Raji (cell line): ENCODE measurements around the gene TNFRSF6B.

Experiments
- POLR2A ChIP-seq: IDR thresholded peaks from 2 replicates; pipeline ENCODE4 v1.6.1; 2011; ENCODE audit warnings: low read depth, low read length, control low read depth; ENCODE audit not compliant: insufficient read depth

TNFRSF6B gene

DNA sequence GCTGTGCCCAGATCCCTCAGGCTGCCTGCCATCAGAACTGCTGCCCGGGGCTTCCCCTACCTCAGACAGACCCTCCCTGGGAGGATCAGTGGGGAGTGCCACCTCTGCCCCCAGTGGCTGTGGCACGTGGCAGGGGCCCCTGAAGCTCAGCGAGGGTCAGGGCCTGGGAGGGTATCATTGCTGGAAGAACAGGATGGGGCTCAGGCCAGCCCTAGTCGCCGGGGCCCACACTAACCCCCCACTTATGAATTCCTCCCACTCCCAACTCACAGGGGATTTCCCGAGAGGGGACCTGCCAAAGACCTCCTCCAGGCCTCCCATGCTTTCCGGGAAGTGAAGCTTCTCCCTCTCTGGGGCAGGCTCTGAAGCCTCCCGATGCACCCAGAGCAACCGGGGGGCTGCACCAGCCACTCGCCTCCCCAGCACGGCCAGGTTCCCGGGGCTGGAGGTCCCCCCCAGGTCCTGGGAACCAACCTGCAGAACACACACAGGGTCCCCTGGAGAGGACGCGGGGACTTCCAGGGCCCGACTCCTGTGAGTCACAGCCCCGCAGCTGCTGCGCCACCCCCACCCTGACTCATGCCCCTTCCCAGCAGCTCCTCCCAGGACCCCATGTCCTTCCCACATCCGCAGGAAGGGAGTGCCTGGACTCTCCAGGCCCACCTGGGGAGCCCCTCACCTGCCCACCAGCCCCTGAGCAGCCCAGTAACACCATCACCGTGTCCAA lies 2.5 kb downstream of the TNFRSF6B start:
- no peak for TF ChIP-seq POLR2A

DNA sequence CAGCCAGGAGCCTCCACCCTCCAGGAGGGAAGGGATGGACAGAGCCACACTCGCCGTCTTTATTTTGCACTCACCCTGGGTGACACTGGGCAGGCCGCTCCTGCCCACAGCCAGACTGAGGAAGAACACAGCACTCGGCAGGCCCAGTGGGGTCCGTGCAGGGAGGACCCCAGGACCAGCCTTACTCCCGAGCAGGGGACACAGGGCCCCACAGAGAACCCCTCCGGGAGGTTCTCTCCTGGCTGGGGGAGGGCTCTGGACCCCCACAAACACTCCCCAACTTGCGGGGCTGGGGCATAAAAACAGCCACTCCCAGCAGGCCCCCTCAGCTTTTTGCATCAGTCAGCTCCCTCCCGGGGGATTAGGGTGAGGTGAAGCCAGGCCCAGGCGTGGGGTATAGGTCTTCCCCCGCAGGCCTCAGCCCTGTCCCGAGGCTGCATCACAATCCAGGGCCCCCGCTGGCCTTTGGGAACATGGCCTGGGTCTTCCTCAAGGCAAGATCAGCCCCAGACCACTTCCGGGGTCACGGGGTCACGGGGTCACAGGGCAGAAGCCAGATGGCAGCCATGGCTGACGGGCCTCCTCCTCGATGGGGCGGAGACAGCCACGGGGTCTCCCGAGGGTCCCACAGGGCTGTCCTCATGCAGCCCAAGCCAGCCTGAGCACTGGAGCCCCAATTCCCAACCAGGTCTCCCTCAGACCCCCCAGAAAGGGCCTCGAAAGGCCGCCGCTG lies 3.2 kb downstream of the TNFRSF6B start:
- TF ChIP-seq POLR2A: 0 out of 2 replicates have a peak, but pooled peaks have one; percentile 26

DNA sequence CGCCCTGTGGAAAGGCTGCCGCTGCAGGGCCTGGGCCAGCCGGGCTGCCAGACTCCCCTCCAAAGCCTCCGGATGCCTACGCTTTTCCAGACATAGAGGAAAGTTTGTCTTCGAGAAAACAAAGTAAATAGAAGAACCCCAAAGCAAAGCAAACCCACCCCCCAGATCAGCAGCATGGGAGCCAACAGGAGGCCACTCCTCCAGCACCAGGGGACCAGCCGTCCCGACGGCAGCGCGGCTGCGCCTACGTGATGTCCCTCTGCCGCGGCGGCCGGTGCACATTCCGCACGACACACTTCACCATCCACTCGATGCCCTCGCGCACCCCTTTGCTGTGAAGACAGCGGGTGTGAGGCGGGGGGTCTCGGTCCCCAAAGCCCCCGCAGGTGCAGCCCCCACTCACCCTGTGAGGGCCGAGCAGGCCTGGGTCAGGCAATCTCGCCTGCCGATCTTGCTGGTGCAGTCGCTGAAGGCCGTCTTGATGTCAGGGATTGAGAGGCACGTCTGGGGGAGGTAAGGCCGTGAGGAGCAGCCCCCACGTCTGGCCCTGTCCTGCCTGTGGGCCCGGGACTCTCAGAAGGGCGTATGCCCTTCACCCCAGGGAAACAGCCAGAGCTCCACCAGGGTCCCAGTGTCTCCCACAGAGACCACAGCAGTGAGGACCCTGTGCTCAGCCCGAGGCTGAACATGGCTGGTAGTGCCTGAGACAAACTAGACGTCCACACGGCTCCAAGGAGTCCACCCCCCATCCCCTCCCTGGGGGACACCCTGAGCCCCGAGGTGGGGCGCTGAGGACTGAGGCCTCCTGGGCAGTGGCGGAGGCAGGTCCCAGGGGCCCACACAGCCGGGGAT lies 4.0 kb downstream of the TNFRSF6B start:
- TF ChIP-seq POLR2A: 0 out of 2 replicates have a peak, but pooled peaks have one; percentile 5

DNA sequence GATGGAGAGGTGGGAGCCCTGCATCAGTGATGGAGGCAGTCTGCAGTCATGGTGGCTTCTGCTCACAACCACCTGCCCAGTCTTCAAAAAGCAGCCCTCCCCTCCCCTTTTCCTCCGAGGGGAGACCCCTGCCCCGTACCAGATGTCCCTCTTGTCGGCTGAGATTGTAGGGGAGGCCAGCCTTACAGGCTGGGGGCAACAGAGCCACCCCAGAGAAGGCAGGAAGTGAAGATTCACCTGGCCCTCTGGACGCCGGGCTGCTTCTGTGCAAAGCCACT lies 4.5 kb downstream of the TNFRSF6B start:
- no peak for TF ChIP-seq POLR2A

DNA sequence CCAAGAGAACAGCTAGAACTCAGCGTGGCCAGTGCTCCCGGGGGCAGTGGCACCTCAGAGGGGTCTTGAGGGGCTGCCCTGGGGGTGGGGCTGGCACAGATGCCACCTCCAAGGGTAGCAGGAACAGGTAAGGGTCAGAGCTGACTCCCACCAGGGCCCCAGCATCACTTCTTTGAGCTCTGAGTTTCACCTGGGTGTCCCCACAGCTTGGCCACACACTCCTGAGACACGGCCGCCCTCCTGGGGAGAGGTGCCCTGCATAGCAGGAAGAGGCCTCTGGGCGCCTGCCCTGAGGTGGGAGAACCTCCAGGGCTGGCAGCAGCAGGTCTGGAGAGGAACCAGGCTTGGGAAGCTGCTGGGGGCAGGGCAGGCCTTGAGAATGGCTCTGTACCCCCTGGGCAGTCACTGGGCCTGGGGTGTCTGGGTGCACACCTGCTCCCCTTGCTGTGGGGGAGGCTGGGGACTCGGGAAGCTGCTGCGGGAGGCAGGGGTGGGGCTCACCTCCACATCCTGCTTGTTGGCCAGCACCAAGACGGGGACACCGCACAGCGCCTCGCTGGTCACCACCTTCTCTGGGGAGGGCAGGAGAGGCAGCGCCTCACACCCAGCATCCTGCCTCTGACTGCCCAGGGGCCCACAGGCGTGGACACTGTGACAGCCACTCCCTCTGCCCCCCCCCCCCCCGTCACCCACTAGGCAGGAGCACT lies 5.0 kb downstream of the TNFRSF6B start:
- peak; percentile 42; the same call in 1 of the 2 replicates for TF ChIP-seq POLR2A

DNA sequence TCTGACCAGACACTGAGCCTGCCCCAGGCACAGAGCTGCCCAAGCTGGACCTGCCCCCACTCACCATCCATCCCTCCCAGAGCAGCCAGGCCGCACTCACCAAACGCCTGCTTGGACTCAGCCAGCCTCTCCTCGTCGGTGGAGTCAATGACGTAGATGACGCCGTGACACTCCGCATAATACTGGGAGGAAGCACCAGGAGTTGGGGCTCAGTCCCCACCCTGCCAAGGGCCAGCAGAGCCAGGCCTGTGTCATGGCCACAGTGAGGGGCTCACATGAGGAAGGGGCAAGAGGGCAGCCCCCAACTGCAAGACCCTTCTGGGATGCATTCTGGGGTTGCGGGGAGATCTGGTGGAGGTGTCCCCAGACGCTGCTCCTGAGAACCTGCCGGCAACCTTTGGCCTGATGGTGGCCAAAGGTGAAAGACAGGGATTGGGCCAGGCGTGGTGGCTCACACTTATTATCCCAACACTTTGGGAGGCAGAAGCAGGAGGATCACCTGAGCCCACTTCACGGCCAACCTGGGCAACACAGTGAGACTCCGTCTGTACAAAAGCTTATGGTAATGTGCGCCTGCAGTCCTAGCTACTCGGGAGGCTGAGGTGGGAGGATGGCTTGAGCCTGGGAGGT lies 5.7 kb downstream of the TNFRSF6B start:
- peak; percentile 44; the same call in 1 of the 2 replicates for TF ChIP-seq POLR2A

DNA sequence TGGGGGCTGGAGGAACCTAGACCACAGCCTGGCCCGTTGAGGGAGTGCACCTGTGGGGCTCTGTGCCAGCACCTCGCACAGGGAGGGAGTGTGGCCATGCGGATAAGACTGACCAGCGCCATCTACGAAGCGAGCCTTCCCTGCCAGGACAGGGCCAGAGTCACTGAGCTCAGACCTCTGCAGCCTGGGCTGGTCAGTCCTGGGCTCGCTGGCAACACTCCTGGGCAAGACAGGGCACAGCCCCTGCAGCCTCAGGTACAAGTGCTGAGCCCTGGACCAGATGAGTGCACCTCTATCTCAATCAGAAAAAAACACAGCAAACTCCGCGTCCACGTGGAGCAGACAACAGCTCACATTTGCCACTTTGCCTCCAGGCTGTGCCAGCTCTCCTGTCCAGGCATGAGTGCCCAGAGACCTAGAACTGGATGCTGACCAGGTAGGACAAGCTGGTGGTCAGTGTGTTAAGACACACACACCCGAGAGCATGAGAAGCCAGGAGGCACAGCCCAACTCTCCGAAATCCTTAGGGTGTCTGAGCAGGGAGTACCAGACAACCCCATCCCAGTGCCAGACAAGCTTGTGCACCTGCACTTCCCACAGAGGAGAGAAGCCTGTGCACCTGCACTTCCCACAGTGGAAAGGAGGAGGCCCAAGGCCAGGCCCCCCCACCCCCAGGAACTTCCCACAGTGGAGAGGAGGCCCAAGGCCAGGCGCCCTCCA lies 6.5 kb downstream of the TNFRSF6B start:
- peak; percentile 24; the same call in 1 of the 2 replicates for TF ChIP-seq POLR2A

DNA sequence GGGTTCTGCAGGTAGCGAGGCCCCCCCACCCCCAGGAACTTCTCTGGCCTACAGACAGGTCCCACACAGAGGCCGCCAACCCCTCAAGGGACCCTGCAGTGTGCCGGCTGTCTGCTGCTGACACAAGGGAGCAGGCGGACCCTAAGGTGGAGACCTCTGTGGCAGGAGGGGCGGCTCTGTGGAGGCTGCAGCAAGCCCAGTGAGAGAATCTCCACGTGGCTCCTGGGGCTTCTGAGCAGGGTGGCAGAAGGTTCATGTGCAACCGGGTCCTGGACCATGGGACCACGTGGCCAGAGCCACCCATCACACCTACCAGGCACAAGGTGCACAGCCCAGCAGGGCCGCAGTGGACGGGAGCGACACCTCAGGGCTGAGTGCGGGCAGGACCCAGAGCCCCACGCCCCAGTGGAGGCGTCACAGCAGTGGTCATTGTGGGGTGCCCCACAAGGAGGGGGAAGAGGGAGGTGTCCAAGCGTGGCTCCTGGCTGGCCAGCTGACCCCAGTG lies 7.1 kb downstream of the TNFRSF6B start:
- TF ChIP-seq POLR2A: no peak

DNA sequence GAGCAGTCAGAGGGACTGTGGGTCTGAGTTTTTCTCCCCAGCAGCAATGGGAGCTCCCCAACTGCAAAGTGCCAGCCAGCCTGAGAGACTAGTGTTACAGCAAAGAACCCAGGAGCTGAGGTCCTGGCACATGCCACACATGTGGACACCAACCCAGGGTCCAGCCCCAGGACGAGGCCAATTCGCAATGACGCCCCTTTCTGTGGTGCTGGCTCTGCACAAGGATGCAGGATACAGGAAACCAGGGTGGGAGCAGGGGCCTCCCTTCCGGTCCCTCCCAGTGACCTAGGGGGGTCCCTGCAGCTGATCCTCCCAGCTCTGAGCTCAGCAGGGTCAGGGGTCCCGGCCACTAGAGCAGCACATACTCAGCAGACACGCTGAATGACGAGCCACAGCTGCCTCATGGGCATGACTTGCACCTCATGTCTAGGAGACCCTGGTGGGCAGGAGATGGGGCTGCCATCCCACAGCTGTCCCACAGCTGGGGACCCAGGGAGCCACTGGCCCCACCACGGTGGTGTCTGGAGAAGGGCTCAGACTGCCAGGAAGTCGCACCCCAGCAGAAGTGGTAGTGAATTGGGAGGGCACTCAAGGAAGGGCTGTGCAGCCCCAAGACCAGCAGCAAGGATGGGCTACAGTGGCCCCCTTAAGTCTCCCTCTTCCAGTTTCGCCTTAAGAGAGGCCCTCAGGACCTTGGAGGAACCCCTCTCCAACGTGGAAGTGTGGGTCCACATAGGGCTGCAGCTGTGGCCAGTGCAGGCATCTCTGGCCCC lies 7.7 kb downstream of the TNFRSF6B start:
- TF ChIP-seq POLR2A: no peak

DNA sequence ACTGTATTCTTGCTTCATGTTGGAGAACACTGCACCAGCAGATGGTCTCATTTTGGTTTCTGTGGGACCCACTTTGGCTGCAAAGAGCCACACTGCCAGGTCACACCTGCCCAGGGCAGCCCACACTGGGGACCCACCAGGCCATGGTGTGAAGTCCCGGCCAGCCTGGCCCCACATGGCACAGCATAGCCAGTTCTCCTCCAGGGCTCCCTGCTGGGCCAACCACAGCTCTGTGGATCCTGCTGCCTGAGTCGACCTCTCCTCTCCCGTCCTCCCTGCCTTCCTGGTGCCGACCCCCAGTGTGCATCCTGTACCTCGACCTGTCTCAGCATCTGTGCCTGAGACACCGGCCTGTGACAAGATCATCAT lies 8.3 kb downstream of the TNFRSF6B start:
- TF ChIP-seq POLR2A: no peak

DNA sequence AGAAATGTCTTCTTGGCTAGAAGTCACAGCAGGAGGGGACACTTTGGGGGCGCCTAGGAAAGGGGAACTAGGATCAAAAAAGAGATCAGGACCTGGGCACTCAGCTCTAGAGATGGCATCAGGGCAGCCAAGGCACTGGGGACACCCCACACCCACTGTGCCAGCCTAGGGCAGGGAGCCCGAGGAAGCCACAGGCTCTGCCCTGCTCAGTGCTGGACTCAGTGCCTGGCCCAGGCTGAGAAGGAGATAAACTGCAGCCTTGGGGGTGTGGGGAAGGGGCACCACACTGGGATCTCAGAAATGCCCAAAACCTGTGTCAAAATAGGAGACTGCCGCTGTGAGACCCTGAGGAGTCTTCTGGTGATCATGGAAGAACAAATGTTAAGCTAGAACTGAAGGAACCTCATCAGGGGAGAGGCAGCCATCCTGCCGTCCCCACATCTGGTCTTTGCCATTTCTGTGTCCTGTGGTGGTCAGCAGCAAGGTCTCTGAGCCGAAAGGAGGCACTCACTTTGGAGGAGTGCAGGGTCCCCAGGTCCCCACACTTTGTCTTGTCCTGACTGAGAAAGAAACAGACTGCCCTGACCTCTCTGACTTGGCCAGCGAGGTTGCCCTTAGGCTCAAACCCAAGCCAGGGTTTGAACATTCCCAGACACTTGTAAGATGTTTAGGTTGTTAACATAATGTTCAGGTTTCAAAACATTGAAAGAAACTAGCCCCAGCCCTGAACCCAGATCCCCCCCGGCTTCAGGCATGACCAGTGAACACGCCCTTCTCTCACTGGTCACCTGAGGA lies 9.0 kb downstream of the TNFRSF6B start:
- TF ChIP-seq POLR2A: no peak

DNA sequence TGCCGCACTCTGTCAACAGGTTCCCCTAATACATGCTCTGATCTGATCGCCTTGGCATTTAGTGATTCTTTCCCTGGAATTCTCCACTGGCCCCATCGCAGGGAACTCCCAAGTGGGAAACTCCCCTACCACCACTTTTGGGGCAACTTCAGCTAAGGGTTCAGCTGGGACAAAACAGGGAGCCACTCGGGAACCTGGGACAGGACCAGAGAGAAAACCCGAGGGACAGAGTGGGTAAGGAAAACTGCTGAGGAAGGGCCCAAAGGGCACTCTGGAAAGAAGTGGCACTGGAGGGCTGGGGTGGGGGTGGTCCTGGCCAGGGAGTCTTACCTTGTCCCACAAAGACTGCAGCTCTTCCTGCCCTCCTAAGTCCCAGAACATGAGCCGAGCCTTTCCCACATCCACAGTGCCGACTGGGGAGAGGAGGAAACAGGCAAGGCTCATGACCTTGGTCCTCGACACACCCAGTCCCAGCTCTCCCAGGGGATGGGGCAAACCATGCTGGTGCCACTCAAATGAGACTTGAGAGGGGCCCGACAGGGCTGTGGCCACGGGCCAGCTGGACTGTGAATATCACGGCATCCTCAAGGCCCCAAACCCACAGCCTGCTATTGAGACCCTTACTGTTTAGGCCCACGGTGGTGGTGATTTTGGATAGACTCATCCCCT lies 9.7 kb downstream of the TNFRSF6B start:
- TF ChIP-seq POLR2A: no peak
